HepG2 (cell line): Measurements from ENCODE around the gene ABT1. TPM values are rescaled to one million over a fixed set of nuclear protein-coding genes. Genes with fewer than 3 reads are reported as not detected.

Experiments used
- ARID2 ChIP-seq: sonication (generic); formaldehyde crosslinking; IDR thresholded peaks from 2 replicates; pipeline ENCODE4 v1.8.1; 2022; ENCODE audit warnings: mild to moderate bottlenecking, missing genetic modification reagents, borderline replicate concordance
- BRCA1 ChIP-seq: sonication (generic); formaldehyde crosslinking; IDR thresholded peaks from 2 replicates; pipeline ENCODE4 v1.4.0; 2020; ENCODE audit warnings: missing genetic modification reagents
- FOSL1 ChIP-seq: sonication (generic); formaldehyde crosslinking; IDR thresholded peaks from 2 replicates; pipeline ENCODE4 v1.9.0; 2021; ENCODE audit warnings: missing genetic modification reagents, borderline replicate concordance
- HDAC6 ChIP-seq: fragments of 200-600 bp; sonication (generic); IDR thresholded peaks from 2 replicates; pipeline ENCODE4 v1.7.0; 2017; ENCODE audit warnings: mild to moderate bottlenecking, antibody characterized with exemption, low read length, low read depth
- HNRNPK ChIP-seq: fragments of 200-400 bp; formaldehyde crosslinking; IDR thresholded peaks from 2 replicates; pipeline ENCODE4 v1.6.1; 2018; ENCODE audit warnings: low read length, low read depth, moderate library complexity, mild to moderate bottlenecking; ENCODE audit not compliant: poor library complexity, severe bottlenecking
- MIXL1 ChIP-seq: IDR thresholded peaks from 2 replicates; pipeline ENCODE4 v1.6.1; 2016
- MTA1 ChIP-seq: sonication (generic); formaldehyde crosslinking; IDR thresholded peaks from 2 replicates; pipeline ENCODE4 v1.4.0; 2020; ENCODE audit warnings: missing genetic modification reagents, mild to moderate bottlenecking, borderline replicate concordance
- NFYB ChIP-seq: sonication (generic); formaldehyde crosslinking; IDR thresholded peaks from 2 replicates; pipeline ENCODE4 v1.4.0; 2020; ENCODE audit warnings: missing genetic modification reagents
- NR2F2 ChIP-seq: IDR thresholded peaks from 2 replicates; pipeline ENCODE4 v1.6.1; 2012; ENCODE audit warnings: low read depth, inconsistent platforms, borderline replicate concordance
- SIN3A ChIP-seq: IDR thresholded peaks from 2 replicates; pipeline ENCODE4 v1.6.1; 2011; ENCODE audit warnings: low read depth, mild to moderate bottlenecking, control low read depth, low read length, borderline replicate concordance
- SRSF4 ChIP-seq: fragments of 200-400 bp; formaldehyde crosslinking; IDR thresholded peaks from one replicate; pipeline ENCODE4 v1.6.1; 2018; ENCODE audit warnings: mild to moderate bottlenecking, low read depth, low read length, moderate library complexity; ENCODE audit not compliant: poor library complexity, severe bottlenecking
- ZBTB38 ChIP-seq: sonication (generic); formaldehyde crosslinking; IDR thresholded peaks from 2 replicates; pipeline ENCODE4 v1.5.1; 2020; ENCODE audit warnings: mild to moderate bottlenecking, missing genetic modification reagents
- ZNF282 ChIP-seq: fragments of 450-650 bp; IDR thresholded peaks from 2 replicates; pipeline ENCODE4 v1.6.1; 2018; ENCODE audit not compliant: partially characterized antibody
- ZNF326 ChIP-seq: sonication (generic); formaldehyde crosslinking; IDR thresholded peaks from 2 replicates; pipeline ENCODE4 v1.4.0; 2020; ENCODE audit warnings: missing genetic modification reagents, borderline replicate concordance
- ZNF773 ChIP-seq: sonication (generic); formaldehyde crosslinking; IDR thresholded peaks from 2 replicates; pipeline ENCODE4 v1.4.0; 2020; ENCODE audit warnings: missing genetic modification reagents, borderline replicate concordance
- polyA plus RNA-seq, 8 experiments: library from polyadenylated mRNA; depleted of rRNA in 3 of 8; stranded (reverse) in 7 of 8; unstranded in 1 of 8; fragments of >200 nt; fragmentation: Illumina TruSeq in 4 of 8; extraction: Trizol in 4 of 8; gene quantifications; 2 replicates each; pipeline versions ENCODE4 v1.2.1 to v1.2.3, GENCODE V29; 2011 to 2016; ENCODE audit warnings: low read depth in 4 of 8, missing spikeins in 1 of 8, mixed read lengths in 1 of 8; ENCODE audit not compliant: insufficient read depth in 1 of 8
- total RNA-seq, 5 experiments: library from RNA; depleted of rRNA; stranded (reverse); fragments of >200 nt; fragmentation: Illumina TruSeq; extraction: Trizol; gene quantifications; 2 replicates each; pipeline ENCODE4 v1.2.3, GENCODE V29; 2016; ENCODE audit warnings: low read depth in 1 of 5
- TF ChIP-seq, protein P1 (sequence below): sonication (generic); formaldehyde crosslinking; IDR thresholded peaks from 2 replicates; pipeline ENCODE4 v1.8.0; 2022; ENCODE audit warnings: mild to moderate bottlenecking, missing genetic modification reagents; ENCODE audit not compliant: insufficient replicate concordance
- TF ChIP-seq, protein P2 (sequence below): sonication (generic); formaldehyde crosslinking; IDR thresholded peaks from one replicate; pipeline ENCODE4 v1.5.1; 2020; ENCODE audit warnings: mild to moderate bottlenecking, missing genetic modification reagents; ENCODE audit errors: not compliant biosample characterization
- TF ChIP-seq, protein P3 (sequence below): sonication (generic); formaldehyde crosslinking; IDR thresholded peaks from 2 replicates; pipeline ENCODE4 v1.4.0; 2020; ENCODE audit warnings: mild to moderate bottlenecking, missing genetic modification reagents
- TF ChIP-seq, protein P4 (sequence below): IDR thresholded peaks from 2 replicates; pipeline ENCODE4 v1.6.1; 2016; ENCODE audit warnings: low read depth

The ABT1 gene
- total and polyA plus RNA-seq, 2 of the 13 experiments (the other 11 are each of a cell fraction or from before 2014, with no cell fraction given) = 38.4 TPM

DNA sequence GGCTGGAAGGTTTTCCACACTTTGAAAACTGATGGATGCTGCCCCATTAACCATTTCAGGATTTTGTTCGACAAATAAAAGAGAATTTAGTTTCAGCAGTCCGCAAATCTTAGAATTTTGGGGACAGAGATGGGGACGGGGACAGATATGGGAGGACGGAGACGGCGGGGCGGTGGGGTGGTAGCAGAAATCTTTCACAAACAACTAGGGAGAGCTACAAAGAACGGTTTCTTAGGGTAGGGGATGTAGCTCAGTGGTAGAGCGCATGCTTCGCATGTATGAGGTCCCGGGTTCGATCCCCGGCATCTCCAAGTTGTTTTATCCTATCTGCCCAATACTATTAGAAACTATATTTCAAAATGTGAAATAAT is 43.5 kb upstream of the ABT1 start (continued):
- TF ChIP-seq, protein P1, sequence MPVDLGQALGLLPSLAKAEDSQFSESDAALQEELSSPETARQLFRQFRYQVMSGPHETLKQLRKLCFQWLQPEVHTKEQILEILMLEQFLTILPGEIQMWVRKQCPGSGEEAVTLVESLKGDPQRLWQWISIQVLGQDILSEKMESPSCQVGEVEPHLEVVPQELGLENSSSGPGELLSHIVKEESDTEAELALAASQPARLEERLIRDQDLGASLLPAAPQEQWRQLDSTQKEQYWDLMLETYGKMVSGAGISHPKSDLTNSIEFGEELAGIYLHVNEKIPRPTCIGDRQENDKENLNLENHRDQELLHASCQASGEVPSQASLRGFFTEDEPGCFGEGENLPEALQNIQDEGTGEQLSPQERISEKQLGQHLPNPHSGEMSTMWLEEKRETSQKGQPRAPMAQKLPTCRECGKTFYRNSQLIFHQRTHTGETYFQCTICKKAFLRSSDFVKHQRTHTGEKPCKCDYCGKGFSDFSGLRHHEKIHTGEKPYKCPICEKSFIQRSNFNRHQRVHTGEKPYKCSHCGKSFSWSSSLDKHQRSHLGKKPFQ (CRISPR knock-in tag) = no peak
- no peak for TF ChIP-seq HDAC6
- no peak for TF ChIP-seq FOSL1 (CRISPR knock-in tag)
- TF ChIP-seq, protein P2, sequence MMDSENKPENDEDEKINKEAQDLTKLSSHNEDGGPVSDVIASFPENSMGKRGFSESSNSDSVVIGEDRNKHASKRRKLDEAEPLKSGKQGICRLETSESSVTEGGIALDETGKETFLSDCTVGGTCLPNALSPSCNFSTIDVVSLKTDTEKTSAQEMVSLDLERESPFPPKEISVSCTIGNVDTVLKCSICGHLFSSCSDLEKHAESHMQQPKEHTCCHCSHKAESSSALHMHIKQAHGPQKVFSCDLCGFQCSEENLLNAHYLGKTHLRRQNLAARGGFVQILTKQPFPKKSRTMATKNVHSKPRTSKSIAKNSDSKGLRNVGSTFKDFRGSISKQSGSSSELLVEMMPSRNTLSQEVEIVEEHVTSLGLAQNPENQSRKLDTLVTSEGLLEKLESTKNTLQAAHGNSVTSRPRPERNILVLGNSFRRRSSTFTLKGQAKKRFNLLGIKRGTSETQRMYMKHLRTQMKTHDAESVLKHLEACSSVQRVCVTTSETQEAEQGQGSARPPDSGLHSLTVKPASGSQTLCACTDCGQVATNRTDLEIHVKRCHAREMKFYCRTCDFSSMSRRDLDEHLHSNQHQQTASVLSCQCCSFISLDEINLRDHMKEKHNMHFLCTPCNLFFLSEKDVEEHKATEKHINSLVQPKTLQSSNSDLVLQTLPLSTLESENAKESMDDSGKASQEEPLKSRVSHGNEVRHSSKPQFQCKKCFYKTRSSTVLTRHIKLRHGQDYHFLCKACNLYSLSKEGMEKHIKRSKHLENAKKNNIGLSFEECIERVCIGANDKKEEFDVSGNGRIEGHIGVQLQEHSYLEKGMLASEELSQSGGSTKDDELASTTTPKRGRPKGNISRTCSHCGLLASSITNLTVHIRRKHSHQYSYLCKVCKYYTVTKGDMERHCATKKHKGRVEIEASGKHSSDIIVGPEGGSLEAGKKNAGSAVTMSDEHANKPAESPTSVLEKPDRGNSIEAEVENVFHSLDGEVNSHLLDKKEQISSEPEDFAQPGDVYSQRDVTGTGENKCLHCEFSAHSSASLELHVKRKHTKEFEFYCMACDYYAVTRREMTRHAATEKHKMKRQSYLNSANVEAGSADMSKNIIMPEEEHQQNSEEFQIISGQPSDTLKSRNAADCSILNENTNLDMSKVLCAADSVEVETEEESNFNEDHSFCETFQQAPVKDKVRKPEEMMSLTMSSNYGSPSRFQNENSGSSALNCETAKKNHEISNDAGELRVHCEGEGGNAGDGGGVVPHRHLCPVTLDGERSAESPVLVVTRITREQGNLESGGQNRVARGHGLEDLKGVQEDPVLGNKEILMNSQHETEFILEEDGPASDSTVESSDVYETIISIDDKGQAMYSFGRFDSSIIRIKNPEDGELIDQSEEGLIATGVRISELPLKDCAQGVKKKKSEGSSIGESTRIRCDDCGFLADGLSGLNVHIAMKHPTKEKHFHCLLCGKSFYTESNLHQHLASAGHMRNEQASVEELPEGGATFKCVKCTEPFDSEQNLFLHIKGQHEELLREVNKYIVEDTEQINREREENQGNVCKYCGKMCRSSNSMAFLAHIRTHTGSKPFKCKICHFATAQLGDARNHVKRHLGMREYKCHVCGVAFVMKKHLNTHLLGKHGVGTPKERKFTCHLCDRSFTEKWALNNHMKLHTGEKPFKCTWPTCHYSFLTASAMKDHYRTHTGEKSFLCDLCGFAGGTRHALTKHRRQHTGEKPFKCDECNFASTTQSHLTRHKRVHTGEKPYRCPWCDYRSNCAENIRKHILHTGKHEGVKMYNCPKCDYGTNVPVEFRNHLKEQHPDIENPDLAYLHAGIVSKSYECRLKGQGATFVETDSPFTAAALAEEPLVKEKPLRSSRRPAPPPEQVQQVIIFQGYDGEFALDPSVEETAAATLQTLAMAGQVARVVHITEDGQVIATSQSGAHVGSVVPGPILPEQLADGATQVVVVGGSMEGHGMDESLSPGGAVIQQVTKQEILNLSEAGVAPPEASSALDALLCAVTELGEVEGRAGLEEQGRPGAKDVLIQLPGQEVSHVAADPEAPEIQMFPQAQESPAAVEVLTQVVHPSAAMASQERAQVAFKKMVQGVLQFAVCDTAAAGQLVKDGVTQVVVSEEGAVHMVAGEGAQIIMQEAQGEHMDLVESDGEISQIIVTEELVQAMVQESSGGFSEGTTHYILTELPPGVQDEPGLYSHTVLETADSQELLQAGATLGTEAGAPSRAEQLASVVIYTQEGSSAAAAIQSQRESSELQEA (CRISPR knock-in tag) = no peak
- TF ChIP-seq HNRNPK = peak; percentile 84
- TF ChIP-seq MTA1 (CRISPR knock-in tag) = no peak; the same call in 1 of the 2 replicates
- no peak for TF ChIP-seq ZNF326 (CRISPR knock-in tag)
- peak; percentile 27 for TF ChIP-seq NR2F2
- TF ChIP-seq, protein P3, sequence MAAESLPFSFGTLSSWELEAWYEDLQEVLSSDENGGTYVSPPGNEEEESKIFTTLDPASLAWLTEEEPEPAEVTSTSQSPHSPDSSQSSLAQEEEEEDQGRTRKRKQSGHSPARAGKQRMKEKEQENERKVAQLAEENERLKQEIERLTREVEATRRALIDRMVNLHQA (CRISPR knock-in tag) = no peak
- no peak for TF ChIP-seq BRCA1 (CRISPR knock-in tag)
- no peak for TF ChIP-seq ARID2 (CRISPR knock-in tag)
- no peak for TF ChIP-seq ZBTB38
- no peak for TF ChIP-seq SRSF4
- TF ChIP-seq NFYB (CRISPR knock-in tag) = no peak
- TF ChIP-seq ZNF773 (CRISPR knock-in tag) = no peak
- peak; percentile 63 for TF ChIP-seq MIXL1 (CRISPR knock-in tag)
- TF ChIP-seq, protein P4, sequence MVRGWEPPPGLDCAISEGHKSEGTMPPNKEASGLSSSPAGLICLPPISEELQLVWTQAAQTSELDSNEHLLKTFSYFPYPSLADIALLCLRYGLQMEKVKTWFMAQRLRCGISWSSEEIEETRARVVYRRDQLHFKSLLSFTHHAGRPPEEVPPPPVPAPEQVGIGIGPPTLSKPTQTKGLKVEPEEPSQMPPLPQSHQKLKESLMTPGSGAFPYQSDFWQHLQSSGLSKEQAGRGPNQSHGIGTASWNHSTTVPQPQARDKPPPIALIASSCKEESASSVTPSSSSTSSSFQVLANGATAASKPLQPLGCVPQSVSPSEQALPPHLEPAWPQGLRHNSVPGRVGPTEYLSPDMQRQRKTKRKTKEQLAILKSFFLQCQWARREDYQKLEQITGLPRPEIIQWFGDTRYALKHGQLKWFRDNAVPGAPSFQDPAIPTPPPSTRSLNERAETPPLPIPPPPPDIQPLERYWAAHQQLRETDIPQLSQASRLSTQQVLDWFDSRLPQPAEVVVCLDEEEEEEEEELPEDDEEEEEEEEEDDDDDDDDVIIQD (CRISPR knock-in tag) = no peak
- no peak for TF ChIP-seq ZNF282
- no peak; the same call in 1 of the 2 replicates for TF ChIP-seq SIN3A
